Tibial nerve (tissue), 4 donors: ENCODE measurements around the gene TTL. TPM values are rescaled to one million over a fixed set of nuclear protein-coding genes. Genes with fewer than 3 reads are reported as not detected.

Source experiments
- DNase-seq, 2 donors: peaks; one replicate each; pipeline ENCODE4 v3.0.0-alpha.2; 2019; ENCODE audit warnings: low spot score in 2 of 2
- H3K27ac ChIP-seq, 4 donors: fragments of 200-600 bp; sonication (generic) in 3 of 4; one replicate each; pipeline ENCODE4 v1.5.1; 2017 to 2019; ENCODE audit warnings: mild to moderate bottlenecking in 1 of 4
- H3K27me3 ChIP-seq, 2 donors: fragments of 200-600 bp; sonication (generic) in 1 of 2; one replicate each; pipeline versions ENCODE4 v1.5.1 to v1.6.0; 2017 to 2019
- H3K36me3 ChIP-seq, 3 donors: fragments of 200-600 bp; sonication (generic); one replicate each; pipeline ENCODE4 v1.5.1; 2018 to 2019
- H3K4me1 ChIP-seq, 4 donors: fragments of 200-600 bp; sonication (generic) in 3 of 4; one replicate each; pipeline ENCODE4 v1.5.1; 2017 to 2019
- H3K4me3 ChIP-seq, 4 donors: fragments of 200-600 bp; sonication (generic) in 3 of 4; one replicate each; pipeline ENCODE4 v1.5.1; 2017 to 2019; ENCODE audit warnings: mild to moderate bottlenecking in 1 of 4, moderate library complexity in 1 of 4
- H3K9me3 ChIP-seq, 4 donors: fragments of 200-600 bp; sonication (generic) in 3 of 4; one replicate each; pipeline ENCODE4 v1.5.1; 2017 to 2019
- CTCF ChIP-seq, 5 experiments: fragments of 200-600 bp in 3 of 5; fragments of 450-650 bp in 2 of 5; sonication (generic) in 3 of 5; IDR thresholded peaks; one replicate each; pipeline ENCODE4 v1.5.1; 2016 to 2019; ENCODE audit warnings: antibody characterized with exemption in 5 of 5, mild to moderate bottlenecking in 3 of 5, moderate library complexity in 2 of 5
- EP300 ChIP-seq, 2 donors: sonication (generic); formaldehyde crosslinking; IDR thresholded peaks; one replicate each; pipeline ENCODE4 v1.6.1; 2017; ENCODE audit warnings: antibody characterized with exemption in 2 of 2, mild to moderate bottlenecking in 1 of 2
- POLR2A ChIP-seq, 2 donors: fragments of 450-650 bp; IDR thresholded peaks; one replicate each; pipeline ENCODE4 v1.6.1; 2017; ENCODE audit warnings: antibody characterized with exemption in 2 of 2, mild to moderate bottlenecking in 2 of 2, moderate library complexity in 2 of 2
- WGBS, 2 donors: methylation state at CpG; one replicate each; pipeline ENCODE4 v1.1.5; 2018; 5-methylcytosine and 5-hydroxymethylcytosine counted together
- total RNA-seq, 4 donors: library from RNA; depleted of rRNA; stranded (reverse); fragments of >200 nt; gene quantifications; one replicate each; pipeline ENCODE4 v1.1.0, GENCODE V29; 2016

Gene TTL
- total RNA-seq, 4 donors from 2014 or later = 11.8 to 27.8 (median 23.3) TPM

GRCh38 chr2:112462178-112462577 is 19.8 kb upstream of the TTL start:
- H3K4me1 ChIP-seq = no peaks in the 10 kb centered on the region
- no peak overlapping the region for H3K27ac ChIP-seq
- H3K27me3 ChIP-seq = no peaks in the 10 kb centered on the region
- peaks cover 0 to 5% (median 0%) of the 10 kb centered on the region in 4 donors for H3K9me3 ChIP-seq
- H3K36me3 ChIP-seq = no peaks in the 10 kb centered on the region
- WGBS, 2 donors = 62 to 72% methylated on average over 5 of the region's 5 CpGs
- DNase-seq = no peak
- no peak overlapping the region for H3K4me3 ChIP-seq
- TF ChIP-seq EP300 (IDR thresholded peaks at IDR 0.05) = no peak
- TF ChIP-seq CTCF (IDR thresholded peaks at IDR 0.05) = no peak
- TF ChIP-seq POLR2A (IDR thresholded peaks at IDR 0.05) = no peak

- TF ChIP-seq EP300 (IDR thresholded peaks at IDR 0.05) = no peak
- TF ChIP-seq POLR2A (IDR thresholded peaks at IDR 0.05) = no peak
- no peak for TF ChIP-seq CTCF (IDR thresholded peaks at IDR 0.05)
- WGBS, 2 donors = 93 to 94% methylated on average over 1 of the region's 1 CpG
These were observed 18.7 kb upstream of the TTL start for GRCh38 chr2:112463256-112463655.

GRCh38 chr2:112465382-112465781 is 16.6 kb upstream of the TTL start:
- Histone ChIP-seq H3K27ac (no peak overlapping the region), H3K27me3 (no peaks in the 10 kb centered on the region), H3K36me3 (no peaks in the 10 kb centered on the region), H3K4me1 (no peaks in the 10 kb centered on the region), H3K4me3 (no peak overlapping the region), H3K9me3 (peaks cover 0 to 5% (median 0%) of the 10 kb centered on the region in 4 donors)
- no peak for DNase-seq
- TF ChIP-seq CTCF (IDR thresholded peaks at IDR 0.05) (no peak), EP300 (IDR thresholded peaks at IDR 0.05) (no peak)
- WGBS, 2 donors = 54 to 73% methylated on average over 3 of the region's 3 CpGs

More at GRCh38 chr2:112463256-112463655, 18.7 kb upstream of the TTL start:
- H3K27me3 ChIP-seq = no peaks in the 10 kb centered on the region
- H3K4me1 ChIP-seq = no peaks in the 10 kb centered on the region
- H3K36me3 ChIP-seq = no peaks in the 10 kb centered on the region
- peaks cover 0 to 5% (median 0%) of the 10 kb centered on the region in 4 donors for H3K9me3 ChIP-seq
- no peak overlapping the region for H3K27ac ChIP-seq
- no peak overlapping the region for H3K4me3 ChIP-seq
- no peak for DNase-seq

- no peak overlapping the region for H3K27ac ChIP-seq
These were observed 9.3 kb upstream of the TTL start for GRCh38 chr2:112472547-112473263.

More at GRCh38 chr2:112472547-112473263, 9.3 kb upstream of the TTL start:
- Histone ChIP-seq H3K4me3 (no peak overlapping the region), H3K36me3 (no peaks in the 10 kb centered on the region), H3K4me1 (no peaks in the 10 kb centered on the region), H3K27me3 (no peaks in the 10 kb centered on the region), H3K9me3 (no peaks in the 10 kb centered on the region)
- WGBS, 2 donors = 78 to 89% methylated on average over 6 of the region's 6 CpGs
- DNase-seq = no peak
- TF ChIP-seq CTCF (IDR thresholded peaks at IDR 0.05) = no peak
- TF ChIP-seq EP300 (IDR thresholded peaks at IDR 0.05) = no peak
